Activated CD4-positive, alpha-beta T cell treated with anti-CD3 and anti-CD28 coated beads for 24 hours (primary cell): Measurements from ENCODE around the gene PDHB.

Source experiments
- DNase-seq, 2 donors: peaks; one replicate each; pipeline ENCODE4 v3.0.0-alpha.2; 2020; ENCODE audit warnings: low read depth in 2 of 2

PDHB gene

DNA sequence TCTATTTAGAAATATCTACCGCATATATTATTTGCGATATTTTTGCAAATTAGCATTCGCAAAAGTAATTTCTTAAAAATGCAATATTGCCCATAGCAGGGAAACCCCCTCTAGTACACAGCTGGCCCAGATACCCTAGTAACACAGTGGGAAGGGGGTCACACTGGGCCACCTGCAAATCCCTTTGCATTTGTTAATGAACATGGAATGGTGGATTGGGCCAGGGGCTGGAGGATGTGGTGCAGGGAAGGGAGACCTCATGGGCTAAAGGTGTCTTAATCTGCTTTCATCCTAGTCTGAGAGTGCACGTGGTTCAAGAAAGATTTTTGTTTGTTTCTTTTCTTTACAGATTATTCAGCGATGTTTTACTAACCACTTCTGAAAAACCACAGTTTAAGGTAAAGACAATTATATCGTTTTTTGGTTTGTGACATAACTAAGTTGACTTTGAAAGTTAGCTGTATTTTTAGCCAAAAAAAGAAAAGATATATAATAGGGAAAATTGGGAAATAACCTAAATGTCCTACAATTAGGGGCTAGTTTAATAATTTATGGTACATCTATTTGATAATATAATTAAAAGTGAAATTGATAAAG, 30.0 kb downstream of the PDHB start:
- no peak for DNase-seq

DNA sequence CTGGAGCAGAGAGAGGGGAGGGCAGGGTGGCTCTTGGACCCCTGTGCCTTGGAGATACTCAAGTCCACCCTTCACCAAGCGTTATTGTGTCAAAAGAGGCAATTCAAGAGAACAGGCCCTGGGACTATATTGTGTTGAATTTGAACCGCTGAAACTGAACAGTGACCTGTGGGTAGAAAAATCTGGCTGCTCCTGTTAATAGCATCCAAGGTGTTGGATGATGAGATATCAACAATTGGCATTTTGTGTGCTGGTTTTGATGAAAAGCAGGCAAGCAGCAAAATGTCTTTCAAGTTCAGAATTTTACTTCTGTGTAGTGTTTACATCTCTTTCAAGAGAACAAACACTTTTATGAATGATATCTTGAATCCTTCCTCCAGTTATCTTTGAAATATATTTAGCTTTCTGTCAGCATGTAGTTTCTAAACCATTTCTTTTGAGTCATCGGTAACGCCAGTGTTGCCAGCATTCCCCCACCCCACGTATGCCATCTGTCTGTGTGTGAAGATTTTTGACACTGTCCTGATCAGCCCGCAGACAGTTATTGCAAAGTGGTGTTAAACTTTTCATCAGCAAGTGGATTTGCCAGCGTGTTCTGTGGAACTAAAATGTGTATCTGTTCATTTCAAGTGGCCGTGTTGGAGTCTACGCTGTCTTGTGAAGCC, 34.8 kb downstream of the PDHB start:
- no peak for DNase-seq

DNA sequence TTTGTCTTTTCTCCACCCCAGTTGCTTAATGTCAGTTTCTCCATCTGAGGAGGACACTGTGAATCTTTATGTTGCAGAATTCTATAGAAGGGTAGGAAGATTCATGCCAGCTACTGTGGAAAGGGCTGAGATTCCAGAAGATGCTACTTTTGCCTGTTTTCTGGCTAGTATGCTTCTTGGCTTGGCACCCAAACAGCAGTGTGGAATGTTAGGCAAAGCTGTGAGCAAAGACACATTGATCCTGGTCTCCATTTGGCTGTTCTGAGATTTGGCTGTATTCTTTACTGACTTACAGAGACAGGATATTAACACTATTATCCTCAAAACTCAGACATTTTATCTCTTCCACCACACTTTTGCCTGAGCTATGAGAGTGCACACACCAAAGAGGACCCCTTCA, 39.3 kb downstream of the PDHB start:
- no peak for DNase-seq

DNA sequence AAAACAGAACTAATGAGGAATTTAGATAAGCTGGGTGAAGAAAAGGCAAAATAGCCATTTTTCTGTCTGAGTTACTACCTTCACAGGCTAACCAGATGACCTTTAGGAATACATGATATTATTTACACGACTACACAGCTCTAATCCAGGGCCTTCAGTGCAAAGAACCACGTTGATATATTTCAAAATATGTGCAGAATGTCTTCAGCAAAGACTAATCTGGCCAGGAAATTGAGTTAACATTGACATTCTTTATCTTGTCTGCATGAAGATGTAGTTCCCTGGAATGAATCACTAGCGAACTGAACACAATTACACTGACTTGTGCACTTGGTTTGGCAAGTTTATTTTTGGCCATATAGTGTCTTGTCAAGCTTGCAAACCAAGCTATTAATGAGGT, 41.5 kb downstream of the PDHB start:
- DNase-seq = no peak

DNA sequence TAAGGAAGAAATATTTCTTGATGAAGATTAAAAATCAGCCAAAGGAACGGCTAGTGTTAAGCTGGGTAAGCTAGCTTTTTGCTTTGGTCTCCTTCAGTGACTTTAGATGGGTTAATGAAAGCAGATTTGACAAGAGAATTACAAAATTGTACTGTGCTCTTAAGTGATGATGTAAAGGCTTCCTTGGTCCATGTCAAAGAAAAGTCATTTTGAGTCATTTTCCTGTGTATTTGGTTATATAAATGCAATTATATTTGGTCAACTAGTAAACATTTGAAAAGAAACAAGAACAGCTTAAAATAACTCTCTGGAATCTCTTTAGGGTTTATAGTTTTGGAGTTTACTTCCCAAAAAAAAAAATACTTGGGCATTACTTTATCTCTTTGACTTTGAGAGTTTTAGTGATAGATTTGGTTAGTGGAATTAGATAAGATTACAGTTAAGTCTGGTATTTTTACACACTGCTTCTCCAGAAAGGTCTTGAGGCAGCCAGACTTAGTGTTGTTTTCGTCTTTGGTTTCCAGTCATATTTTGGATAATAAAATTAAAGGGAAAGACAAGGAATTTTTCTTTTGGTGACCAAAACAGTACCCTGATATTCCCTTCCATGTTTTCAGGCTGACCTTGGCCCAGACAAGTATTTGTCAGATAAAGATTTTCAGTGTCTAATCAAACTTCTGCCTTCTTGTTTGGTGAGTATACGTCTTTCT, 42.3 kb downstream of the PDHB start:
- no peak for DNase-seq

DNA sequence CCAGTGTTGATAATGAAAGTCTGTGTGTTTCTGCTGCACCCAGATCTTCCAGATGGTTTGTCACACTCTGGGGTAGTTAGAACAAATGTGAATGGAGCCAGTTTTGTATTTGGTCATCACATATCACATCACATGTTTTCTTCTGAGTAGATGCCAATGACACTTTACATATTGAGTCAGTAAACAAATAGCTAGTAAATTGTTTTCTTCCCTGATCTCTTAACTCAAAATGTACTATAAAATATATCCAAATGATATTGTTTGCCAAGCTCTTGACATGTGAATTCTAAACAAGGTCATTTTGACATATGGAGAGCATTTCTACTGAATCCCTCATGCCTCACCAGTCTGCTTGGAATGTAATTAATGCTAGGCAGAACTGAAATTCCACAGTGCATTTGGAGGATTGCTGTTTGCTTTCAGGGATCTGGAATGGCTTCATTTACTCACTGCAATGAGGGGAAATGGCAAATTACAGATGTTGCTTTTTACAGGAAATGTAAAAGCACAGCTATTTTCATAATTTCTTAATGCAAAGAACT, 45.0 kb downstream of the PDHB start:
- DNase-seq = no peak

DNA sequence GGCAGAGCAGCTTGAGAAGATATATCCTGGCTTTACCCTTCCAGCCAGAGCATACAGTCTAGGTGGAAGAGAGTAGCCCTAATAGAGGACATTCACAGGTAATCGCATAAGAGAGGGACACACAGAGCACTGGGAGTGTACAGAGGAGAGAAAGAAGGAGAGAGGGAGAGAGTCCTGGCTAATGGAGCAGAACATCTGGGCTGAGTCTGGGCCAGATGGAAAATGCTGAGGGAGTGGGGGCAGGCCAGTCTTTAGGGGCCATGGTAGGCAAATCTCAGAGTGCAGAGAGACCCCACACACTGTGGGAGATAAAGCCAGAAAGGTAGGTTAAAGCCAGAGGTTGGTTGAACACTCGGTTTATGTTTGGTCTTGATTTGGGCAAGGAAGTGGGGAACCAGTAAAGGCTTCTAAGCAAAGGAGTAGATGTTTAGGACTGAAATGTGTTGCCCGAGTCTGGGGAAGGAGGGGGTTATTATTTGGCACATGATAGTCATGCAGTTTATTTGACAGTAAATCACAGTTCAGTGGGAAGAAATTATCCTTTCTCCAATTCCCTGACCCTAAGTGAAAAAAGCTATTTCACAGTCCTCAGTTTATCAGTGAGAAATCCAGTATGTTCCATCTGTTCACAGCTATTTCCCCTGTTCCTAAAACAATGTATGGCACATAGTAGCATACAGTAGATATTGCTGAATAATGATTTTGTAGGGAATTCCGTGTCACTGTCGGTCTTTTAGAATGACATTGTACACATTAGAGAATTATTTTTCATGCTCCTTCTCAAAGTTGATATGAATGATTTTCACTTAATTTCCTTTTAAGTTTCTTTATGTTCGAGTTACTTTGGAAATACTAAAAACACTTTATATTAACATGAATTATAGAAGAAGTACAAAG, 45.7 kb downstream of the PDHB start:
- DNase-seq = no peak

DNA sequence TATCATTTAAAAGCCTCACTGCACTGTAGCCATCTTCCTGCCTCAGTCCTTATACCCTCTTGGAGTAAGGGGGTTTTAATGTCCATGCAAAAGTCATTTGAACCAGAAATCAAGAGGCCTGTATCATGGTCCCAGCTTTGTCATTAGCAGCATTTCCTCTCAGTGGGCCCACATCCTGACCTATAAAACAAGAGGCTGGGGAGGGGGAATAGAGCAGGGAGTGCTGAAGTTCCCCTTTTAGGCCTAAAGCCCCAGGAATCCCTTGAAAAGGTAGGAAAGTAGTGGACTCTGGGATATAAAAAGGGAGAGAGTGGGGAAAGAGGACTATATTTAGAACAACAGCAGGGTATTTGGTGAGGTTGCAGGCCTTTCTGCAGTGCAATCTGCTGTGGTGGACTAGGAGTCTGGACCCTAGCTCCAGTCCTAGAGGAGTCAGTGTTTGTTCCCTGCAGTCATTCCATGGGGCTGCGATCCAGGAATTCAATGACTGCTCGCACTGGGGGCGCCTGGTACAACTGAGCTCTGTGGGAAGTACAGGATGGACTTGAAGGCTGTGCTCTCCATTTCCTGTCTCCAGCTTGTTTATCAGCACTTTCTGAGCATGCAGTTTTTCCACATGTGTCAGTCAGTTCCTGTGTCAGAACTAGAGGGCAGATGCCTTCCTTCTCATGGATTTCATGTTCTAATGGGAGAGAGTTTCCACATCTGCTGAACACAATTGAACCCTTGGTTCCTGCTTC, 46.8 kb downstream of the PDHB start:
- DNase-seq = no peak

DNA sequence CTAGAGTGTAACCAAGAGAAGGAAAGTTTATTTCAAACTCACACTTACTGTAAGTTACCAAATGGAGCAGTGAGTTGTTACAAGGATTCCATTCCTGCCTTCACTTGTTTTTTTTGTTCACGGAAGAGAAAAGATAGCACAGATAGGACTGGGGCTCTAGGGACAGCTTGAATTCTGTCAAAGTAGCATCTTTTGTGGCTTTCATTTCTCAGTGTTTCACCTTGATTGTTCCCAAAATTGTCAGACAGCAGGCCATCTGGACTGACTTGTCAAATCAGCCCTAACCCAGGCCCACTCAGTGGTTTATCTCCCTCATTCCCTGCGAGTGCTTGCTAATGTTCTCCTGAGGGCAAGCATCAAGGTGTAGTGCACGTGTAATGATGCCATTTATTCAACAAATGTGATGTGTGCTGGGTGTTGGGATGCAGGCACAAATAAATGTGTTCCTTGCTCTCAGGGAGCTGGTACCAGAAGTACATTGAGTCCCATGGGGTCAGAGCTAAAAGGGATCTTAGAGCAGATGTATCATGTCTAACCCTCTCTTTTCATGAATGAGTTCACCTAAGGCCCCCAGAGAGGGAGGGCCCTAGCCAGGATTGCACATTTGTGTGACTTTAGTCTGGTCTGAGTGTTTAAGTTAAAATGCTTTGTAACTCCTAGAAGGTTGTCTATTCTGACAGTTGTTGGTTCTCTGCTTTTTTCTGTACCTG, 49.1 kb downstream of the PDHB start:
- no peak for DNase-seq

DNA sequence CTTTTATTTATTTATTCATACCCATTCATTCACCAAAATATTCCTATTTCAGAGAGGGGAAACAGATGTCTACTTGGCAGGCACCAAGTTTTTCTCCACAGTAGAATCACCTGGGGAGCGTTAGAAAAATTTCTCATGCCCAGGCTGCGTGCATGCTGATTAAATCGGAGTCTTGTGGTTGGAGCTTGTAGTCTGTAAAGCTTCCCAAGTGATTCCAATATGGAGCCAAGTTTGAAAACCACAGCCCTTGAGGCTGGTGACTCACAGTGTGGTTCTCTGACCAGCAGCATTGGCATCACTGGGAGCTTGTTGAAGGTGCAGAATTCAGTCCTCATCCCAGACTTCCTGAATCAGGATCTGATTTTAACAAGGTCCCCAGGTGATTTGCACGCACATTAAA, 49.7 kb downstream of the PDHB start:
- DNase-seq = no peak

DNA sequence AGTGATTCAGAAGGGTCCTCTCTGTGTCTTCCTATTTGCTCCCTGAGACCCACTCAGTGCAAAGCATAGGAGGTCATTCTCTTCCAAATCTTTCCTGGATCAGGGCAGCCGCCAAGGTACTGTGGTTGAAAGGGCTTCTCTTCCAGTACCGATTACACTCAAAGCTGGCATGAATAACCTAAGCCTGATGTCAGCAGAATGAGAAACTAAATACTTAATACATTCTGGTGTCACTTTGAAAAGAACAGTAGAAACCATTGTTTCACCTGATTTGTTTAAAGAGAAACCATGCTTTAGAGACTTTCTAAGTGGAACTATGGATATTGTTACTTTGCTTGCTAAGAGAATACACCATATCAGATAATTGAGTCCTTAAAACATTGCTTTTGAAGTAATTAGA, 50.2 kb downstream of the PDHB start:
- no peak for DNase-seq

DNA sequence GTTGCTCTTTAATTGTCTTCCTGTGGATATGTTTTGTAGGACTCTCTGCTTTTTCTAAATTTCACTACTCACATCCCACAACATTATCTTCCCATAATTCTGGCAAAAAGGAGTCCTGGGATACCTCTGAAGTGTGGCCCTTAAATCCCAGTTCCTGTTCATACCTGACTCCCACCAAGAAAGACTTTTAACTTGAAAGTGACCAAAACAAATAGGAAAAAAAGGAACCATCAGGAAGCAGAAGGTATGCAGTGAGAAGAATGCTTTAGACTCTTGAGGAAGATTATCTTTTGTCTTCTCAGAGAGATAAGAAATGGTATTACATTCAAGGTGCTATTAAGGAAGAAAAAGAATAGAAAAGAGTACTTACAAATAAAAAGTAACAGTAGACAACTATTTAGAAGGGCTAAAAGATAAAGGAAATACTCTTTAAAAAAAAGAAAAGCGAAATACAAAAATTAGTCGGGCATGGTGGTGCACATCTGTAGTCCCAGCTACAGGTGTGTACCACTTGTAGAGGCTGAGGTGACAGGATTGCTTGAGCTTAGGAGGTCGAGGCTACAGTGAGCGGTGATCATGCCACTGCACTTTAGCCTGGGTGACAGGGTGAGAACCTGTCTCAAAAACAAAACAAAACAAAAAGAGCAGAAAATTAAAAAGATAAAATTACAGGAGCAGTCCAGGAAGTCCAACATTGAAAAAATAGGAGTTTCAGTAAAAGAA, 54.1 kb downstream of the PDHB start:
- DNase-seq = no peak

DNA sequence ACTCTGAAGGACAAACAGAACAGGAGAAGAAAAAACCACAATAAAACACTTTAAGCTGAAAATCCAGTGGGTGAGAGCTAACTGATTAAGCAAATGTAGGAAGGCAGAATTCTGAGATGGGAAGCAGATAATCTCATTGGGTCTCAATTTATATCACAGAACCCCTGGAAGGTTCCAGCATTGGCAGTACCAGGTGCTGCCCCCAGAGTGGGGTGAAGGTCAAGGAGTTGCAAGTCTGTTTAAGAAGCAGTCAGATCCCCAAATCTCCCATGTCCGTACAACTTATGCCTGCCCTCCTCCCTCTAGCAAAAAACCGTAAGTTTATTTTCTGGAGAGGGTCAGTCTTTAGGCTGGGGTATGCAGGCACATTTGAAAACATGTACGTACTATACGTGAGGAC, 55.9 kb downstream of the PDHB start:
- DNase-seq = no peak
